Measurements from ENCODE around the gene SIX1. TPM values are rescaled to one million over a fixed set of nuclear protein-coding genes. Genes with fewer than 3 reads are reported as not detected.

Gene SIX1
- polyA plus RNA-seq, 1 of the 3 experiments (the other 2 are of a cell fraction) = 52.1 TPM

GRCh38 chr14:60637479-60638315, 11.6 kb downstream of the SIX1 start (continued):
- no peak for TF ChIP-seq RAD21 (IDR thresholded peaks at IDR 0.05; ENCODE audit: low read length)

DNA sequence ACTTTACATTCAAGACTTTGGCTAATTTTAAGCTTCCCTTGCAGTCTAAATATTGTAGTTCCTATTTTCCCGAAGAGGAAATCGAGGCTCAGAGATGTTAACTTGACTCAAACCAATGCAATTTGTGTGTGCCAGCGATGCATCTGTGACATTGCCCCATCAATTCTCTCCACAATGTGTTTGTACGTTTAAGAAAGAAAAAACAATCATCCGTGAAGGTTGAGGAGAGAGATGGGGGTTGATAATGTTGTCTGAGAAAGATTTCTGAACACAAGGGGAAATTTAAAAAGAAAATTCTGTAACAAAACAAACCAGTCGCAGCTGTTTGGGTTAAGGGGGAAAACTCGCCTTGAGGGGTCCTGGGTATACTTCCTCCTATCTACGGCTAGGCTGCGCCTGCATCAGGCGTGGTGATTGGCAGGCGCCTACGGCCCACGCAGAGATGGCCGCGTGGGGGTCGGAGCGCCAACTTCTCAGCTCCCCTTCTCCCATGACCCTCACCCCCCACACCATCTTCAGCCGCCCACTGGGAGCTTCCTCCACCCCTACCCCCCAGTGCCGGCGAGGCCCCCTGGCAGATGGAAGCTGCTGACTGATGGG, 12.3 kb downstream of the SIX1 start:
- Histone ChIP-seq H3K4me3 (ENCODE audit: low read depth in 2 of 2, low read length in 1 of 2) (peak overlapping the region in 1 of 2 experiments; percentile 34; a peak in 2 of 4 replicates), H3K27me3 (ENCODE audit: insufficient read depth) (no peaks in the 10 kb centered on the region), H4K20me1 (ENCODE audit: insufficient read depth) (no peaks in the 10 kb centered on the region), H3K4me2 (peak overlapping the region; percentile 68; the same call in 1 of the 2 replicates), H3K36me3 (replicated peaks in 1 of 2; ENCODE audit: control insufficient read depth in 1 of 2, insufficient read depth in 2 of 2, low read length in 1 of 2) (peaks cover 28 to 32% of the 10 kb centered on the region in 2 experiments), H3K9me3 (no peaks in the 10 kb centered on the region), H3F3A (replicated peaks; ENCODE audit: insufficient read depth) (peaks cover 31% of the 10 kb centered on the region), H3K27ac (ENCODE audit: low read depth in 2 of 2, low read length in 1 of 2) (peak overlapping the region in 1 of 2 experiments; percentile 87; a peak in 1 of 4 replicates), H3K9ac (peak overlapping the region; percentile 63; the same call in 1 of the 2 replicates), H3K4me1 (ENCODE audit: control insufficient read depth in 1 of 2, insufficient read depth in 2 of 2, low read depth in 1 of 2, low read length in 1 of 2) (peaks cover 17 to 24% of the 10 kb centered on the region in 2 experiments; a peak in 3 of 4 replicates), H3K79me2 (ENCODE audit: insufficient read depth) (peaks cover 62% of the 10 kb centered on the region), H3K9me2 (no peaks in the 10 kb centered on the region), H2AFZ (ENCODE audit: low read depth) (peak overlapping the region; percentile 38; the same call in 1 of the 2 replicates)
- POLR2A ChIA-PET = interaction anchor here (0.8 kb wide), 1 partner anchor 17 kb away, joined by 3 read pairs; no protein-coding TSS in a partner anchor
- CTCF ChIA-PET = interaction anchor here (0.7 to 3.4 kb wide), 8 partner anchors 10 to 620 kb away, joined by 3 to 14 read pairs (median 3); no protein-coding TSS in a partner anchor
- 76% methylated on average over 7 of the region's 20 CpGs for WGBS (ENCODE audit: low lambda C conversion rate)
- peak; percentile 5; the same call in 1 of the 2 replicates for TF ChIP-seq POLR2AphosphoS5 (IDR thresholded peaks at IDR 0.05; ENCODE audit: low read depth, low read length)
- no peak for TF ChIP-seq CTCF (IDR thresholded peaks at IDR 0.05)
- DNase-seq = no peak

- H3K4me3 ChIP-seq (ENCODE audit: low read depth in 2 of 2, low read length in 1 of 2) = no peak overlapping the region
- H3K4me2 ChIP-seq = peak overlapping the region; percentile 48
- WGBS (ENCODE audit: low lambda C conversion rate) = 24% methylated on average over 4 of the region's 4 CpGs
- H3K9me2 ChIP-seq = no peaks in the 10 kb centered on the region
- peak overlapping the region; percentile 7; the same call in 1 of the 2 replicates for H3K9ac ChIP-seq
- no peaks in the 10 kb centered on the region for H3K27me3 ChIP-seq (ENCODE audit: insufficient read depth)
- H3K4me1 ChIP-seq (ENCODE audit: control insufficient read depth in 1 of 2, insufficient read depth in 2 of 2, low read depth in 1 of 2, low read length in 1 of 2) = peaks cover 13 to 24% of the 10 kb centered on the region in 2 experiments; a peak in 3 of 4 replicates
- peaks cover 15% of the 10 kb centered on the region for H3F3A ChIP-seq (replicated peaks; ENCODE audit: insufficient read depth)
- no peak overlapping the region for H2AFZ ChIP-seq (ENCODE audit: low read depth)
- H3K27ac ChIP-seq (ENCODE audit: low read depth in 2 of 2, low read length in 1 of 2) = peak overlapping the region in 1 of 2 experiments; percentile 53; a peak in 3 of 4 replicates
- no peaks in the 10 kb centered on the region for H3K9me3 ChIP-seq
- H3K36me3 ChIP-seq (replicated peaks in 1 of 2; ENCODE audit: control insufficient read depth in 1 of 2, insufficient read depth in 2 of 2, low read length in 1 of 2) = peaks cover 12 to 15% of the 10 kb centered on the region in 2 experiments
- no peaks in the 10 kb centered on the region for H4K20me1 ChIP-seq (ENCODE audit: insufficient read depth)
- no peak for DNase-seq
- ChIA-PET POLR2A (no interaction called here), CTCF (interaction anchor here (0.6 to 1.2 kb wide), 2 partner anchors 25 to 619 kb away, joined by 3 read pairs; no protein-coding TSS in a partner anchor)
- peaks cover 43% of the 10 kb centered on the region for H3K79me2 ChIP-seq (ENCODE audit: insufficient read depth)
- TF ChIP-seq RAD21 (IDR thresholded peaks at IDR 0.05; ENCODE audit: low read length) (no peak), NRF1 (IDR thresholded peaks at IDR 0.05; ENCODE audit: low read depth, low read length) (no peak), SMC3 (IDR thresholded peaks at IDR 0.05; ENCODE audit: low read depth, low read length) (no peak), TEAD4 (IDR thresholded peaks at IDR 0.05; ENCODE audit: borderline replicate concordance, insufficient read depth) (no peak), TCF12 (IDR thresholded peaks at IDR 0.05) (peak; percentile 37), EZH2phosphoT487 (IDR thresholded peaks at IDR 0.05; ENCODE audit: borderline replicate concordance, low read depth) (no peak), PBX3 (IDR thresholded peaks at IDR 0.05) (peak; percentile 50), MXI1 (IDR thresholded peaks at IDR 0.05; ENCODE audit: low read depth, low read length) (no peak), JUND (IDR thresholded peaks at IDR 0.05) (peak; percentile 3; the same call in 1 of the 2 replicates), TAF1 (IDR thresholded peaks at IDR 0.05; ENCODE audit: borderline replicate concordance, low read depth, low read length) (no peak), EP300 (IDR thresholded peaks at IDR 0.05; ENCODE audit: borderline replicate concordance in 1 of 2, low read depth in 1 of 2, low read length in 1 of 2) (peak in 1 of 2 experiments; percentile 26; a peak in 1 of 4 replicates), REST (IDR thresholded peaks at IDR 0.05; ENCODE audit: low read depth, low read length) (no peak), RXRA (IDR thresholded peaks at IDR 0.05; ENCODE audit: borderline replicate concordance, low read depth) (no peak)
- TF ChIP-seq, protein P1, sequence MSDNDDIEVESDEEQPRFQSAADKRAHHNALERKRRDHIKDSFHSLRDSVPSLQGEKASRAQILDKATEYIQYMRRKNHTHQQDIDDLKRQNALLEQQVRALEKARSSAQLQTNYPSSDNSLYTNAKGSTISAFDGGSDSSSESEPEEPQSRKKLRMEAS (IDR thresholded peaks at IDR 0.05; ENCODE audit: low read depth) = no peak
Observed at GRCh38 chr14:60634153-60634552, 15.1 kb downstream of the SIX1 start.

Measured in SK-N-SH (cell line).